Measurements from ENCODE around the gene UGT1A8. TPM values are rescaled to one million over a fixed set of nuclear protein-coding genes. Genes with fewer than 3 reads are reported as not detected.
"Not testable (repeated sequence)": the region's sequence is repeated elsewhere in the genome, so short reads cannot be mapped to it uniquely, and the experiment has no call there.

Gene UGT1A8
- not detected for polyA plus RNA-seq
- long read RNA-seq, donor 1: 0 reads
- long read RNA-seq, donor 2: 0 reads
- long read RNA-seq, donor 3: 0 reads
- long read RNA-seq, donor 4: 0 reads
- long read RNA-seq, donor 5: 0 reads
- long read RNA-seq, donor 6: 0 reads
- long read RNA-seq, donor 7: 0 reads
- long read RNA-seq, donor 8: 0 reads
- long read RNA-seq, donor 9: 0 reads
- long read RNA-seq, donor 10: 0 reads
- long read RNA-seq, donor 11: 0 reads

- not testable (repeated sequence) for H3K4me3 ChIP-seq (ENCODE audit: low read length); H3K27me3 ChIP-seq (ENCODE audit: control insufficient read depth, insufficient read depth, low read length); H3K9me3 ChIP-seq (ENCODE audit: control insufficient read depth, low read depth, low read length); H3K27ac ChIP-seq (ENCODE audit: low read length); H3K36me3 ChIP-seq (ENCODE audit: control insufficient read depth, insufficient read depth, low read length); H3K4me1 ChIP-seq (ENCODE audit: control insufficient read depth, insufficient read depth, low read length)
- no CpG with 5 or more reads among the region's 5 CpGs for WGBS (ENCODE audit: insufficient coverage, low lambda C conversion rate)
- DNase-seq: peak in 1 of 2 donors; percentile 16
These were observed at the start of gene UGT1A8 for GRCh38 chr2:233617476-233617875. TSS of gene UGT1A8 (plus strand) at chr2:233617633. CDS start at chr2:233617708, 75 bp downstream.

- WGBS (ENCODE audit: insufficient coverage, low lambda C conversion rate): 100% methylated on average over 1 of the region's 1 CpG
- H3K4me1 ChIP-seq (ENCODE audit: control insufficient read depth, insufficient read depth, low read length): no peaks in the 10 kb centered on the region
- peaks cover 2% of the 10 kb centered on the region for H3K27me3 ChIP-seq (ENCODE audit: control insufficient read depth, insufficient read depth, low read length)
- H3K27ac ChIP-seq (ENCODE audit: low read length): no peak overlapping the region
- DNase-seq: no peak
- H3K9me3 ChIP-seq (ENCODE audit: control insufficient read depth, low read depth, low read length): no peaks in the 10 kb centered on the region
- no peak overlapping the region for H3K4me3 ChIP-seq (ENCODE audit: low read length)
- H3K36me3 ChIP-seq (ENCODE audit: control insufficient read depth, insufficient read depth, low read length): no peaks in the 10 kb centered on the region
These were observed 46.4 kb upstream of the UGT1A8 start for GRCh38 chr2:233571001-233571400.

GRCh38 chr2:233571462-233571861, 46.0 kb upstream of the UGT1A8 start:
- DNase-seq: no peak
- H3K9me3 ChIP-seq (ENCODE audit: control insufficient read depth, low read depth, low read length): no peaks in the 10 kb centered on the region
- WGBS (ENCODE audit: insufficient coverage, low lambda C conversion rate): 80% methylated on average over 1 of the region's 2 CpGs
- no peak overlapping the region for H3K4me3 ChIP-seq (ENCODE audit: low read length)
- no peaks in the 10 kb centered on the region for H3K4me1 ChIP-seq (ENCODE audit: control insufficient read depth, insufficient read depth, low read length)
- no peaks in the 10 kb centered on the region for H3K36me3 ChIP-seq (ENCODE audit: control insufficient read depth, insufficient read depth, low read length)
- no peak overlapping the region for H3K27ac ChIP-seq (ENCODE audit: low read length)
- H3K27me3 ChIP-seq (ENCODE audit: control insufficient read depth, insufficient read depth, low read length): peaks cover 2% of the 10 kb centered on the region

- no peak for DNase-seq
- Histone ChIP-seq H3K4me3 (ENCODE audit: low read length) (no peak overlapping the region), H3K27ac (ENCODE audit: low read length) (no peak overlapping the region), H3K9me3 (ENCODE audit: control insufficient read depth, low read depth, low read length) (no peaks in the 10 kb centered on the region), H3K4me1 (ENCODE audit: control insufficient read depth, insufficient read depth, low read length) (no peaks in the 10 kb centered on the region), H3K27me3 (ENCODE audit: control insufficient read depth, insufficient read depth, low read length) (peaks cover 2% of the 10 kb centered on the region), H3K36me3 (ENCODE audit: control insufficient read depth, insufficient read depth, low read length) (no peaks in the 10 kb centered on the region)
- WGBS (ENCODE audit: insufficient coverage, low lambda C conversion rate): no CpG with 5 or more reads among the region's 4 CpGs
These were observed 45.0 kb upstream of the UGT1A8 start for GRCh38 chr2:233572468-233572867.

GRCh38 chr2:233577341-233577740, 40.1 kb upstream of the UGT1A8 start:
- not testable (repeated sequence) for H3K36me3 ChIP-seq (ENCODE audit: control insufficient read depth, insufficient read depth, low read length); DNase-seq; H3K9me3 ChIP-seq (ENCODE audit: control insufficient read depth, low read depth, low read length); H3K4me3 ChIP-seq (ENCODE audit: low read length); H3K4me1 ChIP-seq (ENCODE audit: control insufficient read depth, insufficient read depth, low read length); H3K27ac ChIP-seq (ENCODE audit: low read length); H3K27me3 ChIP-seq (ENCODE audit: control insufficient read depth, insufficient read depth, low read length)
- no CpG with 5 or more reads among the region's 5 CpGs for WGBS (ENCODE audit: insufficient coverage, low lambda C conversion rate)

- H3K4me3 ChIP-seq (ENCODE audit: low read length); DNase-seq: not testable (repeated sequence)
- WGBS (ENCODE audit: insufficient coverage, low lambda C conversion rate): no CpG with 5 or more reads among the region's 35 CpGs
These were observed 34.0 kb upstream of the UGT1A8 start for GRCh38 chr2:233583217-233583965.

GRCh38 chr2:233584210-233584609, 33.2 kb upstream of the UGT1A8 start:
- no CpG with 5 or more reads among the region's 1 CpG for WGBS (ENCODE audit: insufficient coverage, low lambda C conversion rate)
- H3K27ac ChIP-seq (ENCODE audit: low read length): no peak overlapping the region
- no peaks in the 10 kb centered on the region for H3K36me3 ChIP-seq (ENCODE audit: control insufficient read depth, insufficient read depth, low read length)
- H3K4me1 ChIP-seq (ENCODE audit: control insufficient read depth, insufficient read depth, low read length): peaks cover 3% of the 10 kb centered on the region
- no peak overlapping the region for H3K4me3 ChIP-seq (ENCODE audit: low read length)
- H3K9me3 ChIP-seq (ENCODE audit: control insufficient read depth, low read depth, low read length): no peaks in the 10 kb centered on the region
- no peak for DNase-seq
- H3K27me3 ChIP-seq (ENCODE audit: control insufficient read depth, insufficient read depth, low read length): no peaks in the 10 kb centered on the region

More at GRCh38 chr2:233583217-233583965, 34.0 kb upstream of the UGT1A8 start:
- not testable (repeated sequence) for H3K27me3 ChIP-seq (ENCODE audit: control insufficient read depth, insufficient read depth, low read length); H3K27ac ChIP-seq (ENCODE audit: low read length); H3K9me3 ChIP-seq (ENCODE audit: control insufficient read depth, low read depth, low read length); H3K4me1 ChIP-seq (ENCODE audit: control insufficient read depth, insufficient read depth, low read length); H3K36me3 ChIP-seq (ENCODE audit: control insufficient read depth, insufficient read depth, low read length)

GRCh38 chr2:233588400-233588799, 29.0 kb upstream of the UGT1A8 start:
- WGBS (ENCODE audit: insufficient coverage, low lambda C conversion rate): 67% methylated on average over 1 of the region's 2 CpGs
- Histone ChIP-seq H3K27me3 (ENCODE audit: control insufficient read depth, insufficient read depth, low read length) (no peaks in the 10 kb centered on the region), H3K27ac (ENCODE audit: low read length) (no peak overlapping the region)

GRCh38 chr2:233592706-233593105, 24.7 kb upstream of the UGT1A8 start:
- H3K27me3 ChIP-seq (ENCODE audit: control insufficient read depth, insufficient read depth, low read length); H3K36me3 ChIP-seq (ENCODE audit: control insufficient read depth, insufficient read depth, low read length); H3K4me3 ChIP-seq (ENCODE audit: low read length); H3K27ac ChIP-seq (ENCODE audit: low read length); H3K4me1 ChIP-seq (ENCODE audit: control insufficient read depth, insufficient read depth, low read length); H3K9me3 ChIP-seq (ENCODE audit: control insufficient read depth, low read depth, low read length); DNase-seq: not testable (repeated sequence)
- WGBS (ENCODE audit: insufficient coverage, low lambda C conversion rate): no CpG with 5 or more reads among the region's 1 CpG

More at GRCh38 chr2:233588400-233588799, 29.0 kb upstream of the UGT1A8 start:
- H3K4me1 ChIP-seq (ENCODE audit: control insufficient read depth, insufficient read depth, low read length): peaks cover 3% of the 10 kb centered on the region
- no peak overlapping the region for H3K4me3 ChIP-seq (ENCODE audit: low read length)
- peak; percentile 26 to 62 for DNase-seq
- no peaks in the 10 kb centered on the region for H3K36me3 ChIP-seq (ENCODE audit: control insufficient read depth, insufficient read depth, low read length)
- H3K9me3 ChIP-seq (ENCODE audit: control insufficient read depth, low read depth, low read length): no peaks in the 10 kb centered on the region

- no peak overlapping the region for H3K27ac ChIP-seq (ENCODE audit: low read length)
- WGBS (ENCODE audit: insufficient coverage, low lambda C conversion rate): no CpG with 5 or more reads among the region's 8 CpGs
These were observed 24.2 kb upstream of the UGT1A8 start for GRCh38 chr2:233593201-233593600.

More at GRCh38 chr2:233593201-233593600, 24.2 kb upstream of the UGT1A8 start:
- DNase-seq: no peak
- no peaks in the 10 kb centered on the region for H3K36me3 ChIP-seq (ENCODE audit: control insufficient read depth, insufficient read depth, low read length)
- no peaks in the 10 kb centered on the region for H3K4me1 ChIP-seq (ENCODE audit: control insufficient read depth, insufficient read depth, low read length)
- no peak overlapping the region for H3K4me3 ChIP-seq (ENCODE audit: low read length)
- H3K27me3 ChIP-seq (ENCODE audit: control insufficient read depth, insufficient read depth, low read length): no peaks in the 10 kb centered on the region
- H3K9me3 ChIP-seq (ENCODE audit: control insufficient read depth, low read depth, low read length): no peaks in the 10 kb centered on the region

Measured in large intestine (tissue), 12 donors.